HG02840 (cell line): Measurements from ENCODE around the gene PMM2.

Experiments
- ATAC-seq: cut with Tn5 transposase; IDR thresholded peaks from one replicate; pipeline ENCODE4 v1.9.1; 2021; ENCODE audit warnings: mild to moderate bottlenecking, moderate library complexity, moderate number of reproducible peaks; ENCODE audit not compliant: unreplicated experiment, low FRiP score

PMM2 gene

GRCh38 chr16:8848231-8848938 lies 50.7 kb downstream of the PMM2 start:
- ATAC-seq: no peak

- ATAC-seq: no peak
These were observed 51.3 kb downstream of the PMM2 start for GRCh38 chr16:8848939-8849391.

GRCh38 chr16:8849411-8850011 lies 51.9 kb downstream of the PMM2 start:
- ATAC-seq: no peak

GRCh38 chr16:8850279-8850885 lies 52.7 kb downstream of the PMM2 start:
- no peak for ATAC-seq

DNA sequence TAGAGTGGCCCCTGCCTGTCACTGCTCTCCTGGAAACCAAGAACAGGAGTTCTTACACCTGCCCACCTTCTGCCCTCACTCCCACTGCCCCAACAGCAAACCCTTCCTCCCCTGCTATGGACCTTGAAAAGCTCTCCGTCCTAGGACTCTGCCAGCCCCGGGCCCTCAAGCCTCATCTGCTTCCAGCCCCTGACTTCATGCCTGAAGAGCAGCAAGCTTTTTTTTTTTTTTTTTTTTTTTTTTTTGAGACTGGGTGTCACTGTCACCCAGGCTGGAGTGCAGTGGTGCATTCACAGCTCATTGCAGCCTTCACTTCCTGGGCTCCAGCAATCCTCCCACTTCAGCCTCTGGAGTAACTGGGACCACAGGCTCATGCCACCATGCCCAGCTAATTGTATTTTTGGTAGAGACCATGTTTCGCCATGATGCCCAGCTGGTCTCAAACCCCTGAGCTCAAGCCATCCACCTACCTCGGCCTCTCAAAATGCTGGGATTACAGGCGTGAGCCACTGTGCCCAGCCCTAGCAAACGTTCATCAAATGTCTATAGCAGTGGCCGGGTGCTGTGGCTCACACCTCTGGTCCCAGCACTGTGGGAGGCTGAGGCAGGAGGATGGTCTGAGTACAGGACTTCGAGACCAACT lies 54.2 kb downstream of the PMM2 start:
- ATAC-seq: no peak

DNA sequence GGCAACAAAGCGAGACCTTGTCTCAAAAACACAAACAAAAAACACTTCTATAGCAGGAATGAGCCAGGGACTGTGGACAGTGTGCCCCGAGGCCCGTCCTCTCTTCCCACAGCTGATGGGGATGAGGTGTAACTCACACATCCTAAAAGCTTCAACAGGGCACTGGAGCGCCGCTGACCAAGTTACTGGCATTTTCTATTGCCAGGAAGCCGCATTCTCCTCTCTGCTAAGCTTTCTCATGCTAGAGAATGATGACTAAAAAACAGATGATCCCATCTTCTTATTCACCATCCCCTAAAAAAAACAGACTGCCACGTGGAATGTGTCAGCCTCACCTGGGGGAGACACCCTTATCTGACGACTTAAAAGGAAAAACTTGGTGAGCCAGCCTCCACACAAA lies 54.9 kb downstream of the PMM2 start:
- no peak for ATAC-seq

- ATAC-seq: no peak
These were observed 55.5 kb downstream of the PMM2 start for GRCh38 chr16:8853150-8853549.

GRCh38 chr16:8853611-8854010 lies 56.0 kb downstream of the PMM2 start:
- no peak for ATAC-seq

- no peak for ATAC-seq
These were observed 56.8 kb downstream of the PMM2 start for GRCh38 chr16:8854298-8854948.

DNA sequence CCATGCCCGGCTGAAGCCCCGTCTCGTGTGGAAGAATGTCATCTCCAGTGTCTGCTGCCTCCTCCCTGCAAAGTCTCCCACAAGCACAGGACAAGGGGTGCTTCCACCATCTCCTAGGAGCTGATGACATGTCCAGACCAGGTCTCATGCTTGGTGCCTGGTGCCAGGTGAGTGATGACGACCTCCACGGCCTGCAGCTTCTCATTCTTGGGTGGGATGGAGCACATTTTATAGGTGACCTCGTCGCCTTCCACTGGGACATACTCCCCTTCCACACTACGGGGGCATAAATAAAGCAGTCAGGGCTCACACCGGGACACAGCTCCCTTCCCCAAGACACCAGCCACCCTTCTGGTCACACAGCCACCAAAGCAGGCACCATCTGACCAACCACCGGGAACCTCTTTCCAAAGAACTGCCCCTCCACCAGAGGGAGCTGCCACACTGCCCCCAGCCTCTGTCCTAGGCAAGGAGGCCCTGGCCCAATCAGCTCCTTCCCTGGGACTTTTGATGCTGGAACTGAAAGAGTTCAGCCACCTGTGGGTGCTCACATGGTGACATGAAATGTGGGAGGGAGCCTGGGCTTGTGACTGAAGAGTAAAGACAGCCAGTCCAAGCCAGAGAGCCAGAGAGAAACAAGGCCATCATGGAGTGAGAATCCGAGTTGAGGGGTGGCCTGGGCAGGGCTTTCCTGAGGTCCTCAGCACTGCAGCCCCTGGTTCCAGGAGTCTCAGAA lies 57.6 kb downstream of the PMM2 start:
- ATAC-seq: no peak

GRCh38 chr16:8855972-8856371 lies 58.3 kb downstream of the PMM2 start:
- ATAC-seq: no peak

- ATAC-seq: no peak
These were observed 61.6 kb downstream of the PMM2 start for GRCh38 chr16:8858994-8859912.

GRCh38 chr16:8859913-8860881 lies 62.6 kb downstream of the PMM2 start:
- no peak for ATAC-seq

DNA sequence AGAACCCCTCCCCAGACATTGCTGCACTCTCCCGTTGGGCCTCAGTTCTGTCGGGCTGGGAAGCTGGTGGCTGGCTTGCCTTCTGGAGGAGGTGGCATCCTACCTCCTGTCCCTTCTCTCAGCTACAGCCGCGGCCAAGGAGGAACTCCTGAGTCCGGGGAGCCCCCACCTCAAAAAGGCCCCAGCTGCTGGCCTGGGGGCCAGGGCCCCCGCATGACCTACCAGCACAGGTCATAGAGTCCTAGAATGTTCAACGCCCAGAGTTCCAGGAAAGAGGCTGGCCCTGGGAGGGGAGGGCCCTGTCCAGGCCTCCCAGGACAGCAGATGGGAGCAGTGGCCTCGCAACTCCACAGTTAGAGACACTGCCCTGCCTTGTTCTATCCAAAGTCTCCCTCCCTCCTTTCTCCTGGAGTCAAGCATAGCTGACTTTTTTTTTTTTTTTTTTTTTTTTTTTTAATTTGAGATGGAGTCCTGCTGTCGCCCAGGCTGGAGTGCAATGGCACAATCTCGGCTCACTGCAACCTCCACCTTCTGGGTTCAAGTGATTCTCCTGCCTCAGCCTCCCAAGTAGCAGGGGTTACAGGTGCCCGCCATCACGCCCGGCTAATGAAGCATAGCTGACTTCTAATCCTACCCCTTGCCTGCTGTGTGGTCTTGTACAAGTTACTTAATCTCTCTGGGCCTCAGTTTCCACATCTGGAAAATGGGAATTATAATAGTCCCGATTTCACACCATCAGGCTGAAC lies 64.1 kb downstream of the PMM2 start:
- no peak for ATAC-seq

GRCh38 chr16:8862309-8863130 lies 64.9 kb downstream of the PMM2 start:
- ATAC-seq: no peak

DNA sequence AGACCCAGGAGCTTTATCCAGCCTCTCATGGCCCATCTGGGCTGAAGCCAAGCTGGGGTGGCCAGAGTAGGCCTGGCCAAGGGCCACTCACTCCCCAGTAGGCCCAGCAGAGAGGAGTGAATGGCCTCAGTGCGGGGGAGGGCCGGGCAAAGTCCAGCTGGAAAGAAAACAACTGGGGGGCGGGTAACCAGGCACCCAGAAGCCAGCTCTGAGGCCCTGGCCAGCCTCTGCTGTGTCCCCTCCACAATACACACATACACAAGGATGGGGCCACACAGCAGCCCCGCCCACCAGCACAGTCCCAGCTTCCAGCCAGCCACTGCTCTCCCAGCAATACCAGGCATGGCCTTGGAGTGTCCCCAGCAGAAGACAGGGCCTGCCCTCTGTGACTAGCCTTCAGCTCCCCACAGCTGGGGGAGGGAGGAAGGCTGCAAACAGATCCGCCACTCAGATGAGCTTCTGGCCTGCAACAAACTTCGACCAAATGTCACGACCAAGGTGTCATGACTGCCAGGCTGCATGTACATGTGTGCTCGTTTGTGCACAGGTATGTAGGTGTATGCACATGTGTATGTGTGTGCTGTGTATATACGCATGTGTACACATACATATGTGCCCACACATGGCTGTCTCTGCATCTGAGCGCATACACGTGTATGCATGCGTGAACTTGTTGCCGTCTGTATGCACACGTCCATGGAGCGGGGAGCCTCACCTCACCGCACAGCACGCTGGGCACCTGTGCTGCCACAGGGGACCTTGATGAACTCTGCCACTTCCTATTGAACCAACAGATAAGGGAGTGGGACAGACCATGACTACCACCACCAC lies 66.2 kb downstream of the PMM2 start:
- ATAC-seq: no peak
